AG08396 (cell line): ENCODE measurements around the gene CFAP70.
"Not testable (repeated sequence)": the region's sequence is repeated elsewhere in the genome, so short reads cannot be mapped to it uniquely, and the experiment has no call there.

ENCODE experiments used
- DNase-seq: peaks from one replicate; pipeline ENCODE4 v3.0.0; 2012; ENCODE audit warnings: low spot score, mixed read lengths

Gene CFAP70

GRCh38 chr10:73339436-73339835 lies 19.2 kb downstream of the CFAP70 start:
- no peak for DNase-seq

GRCh38 chr10:73338801-73339368 lies 19.8 kb downstream of the CFAP70 start:
- no peak for DNase-seq

DNA sequence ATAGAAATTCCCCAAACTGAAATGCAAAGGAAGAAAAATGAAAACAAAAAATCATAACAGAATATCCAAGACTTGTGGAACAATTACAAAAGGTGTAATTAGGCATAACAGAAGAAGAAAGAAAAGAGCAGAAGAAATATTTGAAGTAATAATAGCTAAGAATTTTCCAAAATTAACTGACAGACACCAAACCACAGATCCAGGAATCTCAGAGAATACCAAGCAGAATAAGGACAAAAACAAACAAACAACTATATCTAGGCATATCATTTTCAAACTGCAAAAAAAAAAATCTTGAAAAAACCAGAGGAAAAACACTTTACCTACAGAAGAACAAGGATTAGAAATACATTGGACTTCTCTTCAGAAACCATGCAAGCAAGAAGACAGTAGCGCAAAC lies 25.5 kb downstream of the CFAP70 start:
- no peak for DNase-seq

- DNase-seq: no peak
Observed at GRCh38 chr10:73332379-73332778, 26.3 kb downstream of the CFAP70 start.

DNA sequence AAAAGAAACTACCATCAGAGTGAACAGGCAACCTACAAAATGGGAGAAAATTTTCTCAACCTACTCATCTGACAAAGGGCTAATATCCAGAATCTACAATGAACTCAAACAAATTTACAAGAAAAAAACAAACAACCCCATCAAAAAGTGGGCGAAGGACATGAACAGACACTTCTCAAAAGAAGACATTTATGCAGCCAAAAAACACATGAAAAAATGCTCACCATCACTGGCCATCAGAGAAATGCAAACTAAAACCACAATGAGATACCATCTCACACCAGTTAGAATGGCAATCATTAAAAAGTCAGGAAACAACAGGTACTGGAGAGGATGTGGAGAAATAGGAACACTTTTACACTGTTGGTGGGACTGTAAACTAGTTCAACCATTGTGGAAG lies 30.1 kb downstream of the CFAP70 start:
- not testable (repeated sequence) for DNase-seq

DNA sequence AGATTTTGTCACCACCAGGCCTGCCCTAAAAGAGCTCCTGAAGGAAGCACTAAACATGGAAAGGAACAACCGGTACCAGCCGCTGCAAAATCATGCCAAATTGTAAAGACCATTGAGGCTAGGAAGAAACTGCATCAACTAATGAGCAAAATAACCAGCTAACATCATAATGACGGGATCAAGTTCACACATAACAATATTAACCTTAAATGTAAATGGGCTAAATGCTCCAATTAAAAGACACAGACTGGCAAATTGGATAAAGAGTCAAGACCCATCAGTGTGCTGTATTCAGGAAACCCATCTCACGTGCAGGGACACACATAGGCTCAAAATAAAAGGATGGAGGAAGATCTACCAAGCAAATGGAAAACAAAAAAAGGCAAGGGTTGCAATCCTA lies 33.4 kb downstream of the CFAP70 start:
- DNase-seq: not testable (repeated sequence)

DNA sequence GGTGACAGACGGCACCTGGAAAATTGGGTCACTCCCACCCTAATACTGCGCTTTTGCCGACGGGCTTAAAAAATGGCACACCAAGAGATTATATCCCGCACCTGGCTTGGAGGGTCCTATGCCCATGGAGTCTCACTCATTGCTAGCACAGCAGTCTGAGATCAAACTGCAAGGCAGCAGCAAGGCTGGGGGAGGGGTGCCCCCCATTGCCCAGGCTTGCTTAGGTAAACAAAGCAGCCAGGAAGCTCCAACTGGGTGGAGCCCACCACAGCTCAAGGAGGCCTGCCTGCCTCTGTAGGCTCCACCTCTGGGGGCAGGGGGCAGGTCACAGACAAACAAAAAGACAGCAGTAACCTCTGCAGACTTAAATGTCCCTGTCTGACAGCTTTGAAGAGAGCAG lies 35.1 kb downstream of the CFAP70 start:
- DNase-seq: not testable (repeated sequence)

DNA sequence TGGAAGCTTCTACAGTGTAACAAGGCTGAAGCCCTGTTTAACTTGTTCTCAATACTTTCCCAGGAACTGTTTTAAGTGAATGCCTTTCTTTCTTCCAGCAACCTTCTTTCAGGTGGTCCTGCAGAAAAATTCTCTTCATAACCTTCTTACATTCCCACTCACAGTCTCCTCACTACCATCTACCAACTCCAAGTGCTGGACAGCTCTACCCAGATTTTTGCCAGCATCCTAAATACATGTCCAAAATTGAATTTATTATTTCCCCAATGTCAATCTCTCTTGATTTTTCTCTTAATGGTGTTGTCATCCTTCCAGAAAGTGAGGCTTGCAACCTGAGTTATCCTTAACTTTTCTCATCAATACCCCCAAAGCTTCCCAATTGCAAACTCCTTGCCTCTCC lies 48.2 kb downstream of the CFAP70 start:
- no peak for DNase-seq

GRCh38 chr10:73307203-73307800 lies 51.4 kb downstream of the CFAP70 start:
- DNase-seq: no peak

- DNase-seq: no peak
Observed at GRCh38 chr10:73306171-73306708, 52.4 kb downstream of the CFAP70 start.

DNA sequence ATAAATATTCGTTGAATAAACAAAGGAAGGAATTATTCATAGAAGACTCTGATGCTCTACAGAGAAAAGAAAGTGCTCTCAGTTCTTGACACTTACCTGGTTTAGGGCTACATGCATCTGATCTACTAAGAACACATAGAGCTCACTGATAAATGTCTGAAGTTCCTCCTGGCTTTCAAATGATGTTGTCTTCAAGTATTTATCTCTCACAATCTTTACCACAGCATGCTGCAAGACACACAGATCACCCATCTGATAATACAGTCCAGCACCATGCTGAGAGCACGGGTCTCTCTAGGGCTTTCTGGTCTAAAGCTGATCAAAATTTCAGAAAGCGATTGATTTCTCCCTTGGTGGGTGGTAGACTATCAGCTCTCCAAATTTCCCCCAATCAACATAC lies 61.7 kb downstream of the CFAP70 start:
- no peak for DNase-seq

- DNase-seq: no peak
Observed at GRCh38 chr10:73293461-73293860, 65.2 kb downstream of the CFAP70 start.

DNA sequence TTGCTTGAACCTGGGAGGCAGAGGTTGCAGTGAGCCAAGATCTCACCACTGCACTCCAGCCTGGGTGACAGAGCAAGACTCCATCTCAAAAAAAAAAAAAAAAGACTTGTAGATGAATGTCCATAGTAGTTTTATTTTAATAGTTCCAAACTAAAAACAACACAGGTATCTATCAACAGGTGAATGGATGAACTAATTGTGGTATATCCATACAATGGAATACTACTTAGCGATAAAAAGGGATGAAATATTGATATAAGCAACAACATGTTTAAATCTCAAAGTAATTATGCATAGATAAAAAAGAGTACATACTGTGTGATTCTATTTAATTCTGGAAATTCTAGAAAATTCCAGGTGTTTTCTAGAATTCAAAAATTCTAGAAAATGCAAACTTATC lies 68.7 kb downstream of the CFAP70 start:
- no peak for DNase-seq

- DNase-seq: no peak
Observed at GRCh38 chr10:73287441-73287840, 71.2 kb downstream of the CFAP70 start.

DNA sequence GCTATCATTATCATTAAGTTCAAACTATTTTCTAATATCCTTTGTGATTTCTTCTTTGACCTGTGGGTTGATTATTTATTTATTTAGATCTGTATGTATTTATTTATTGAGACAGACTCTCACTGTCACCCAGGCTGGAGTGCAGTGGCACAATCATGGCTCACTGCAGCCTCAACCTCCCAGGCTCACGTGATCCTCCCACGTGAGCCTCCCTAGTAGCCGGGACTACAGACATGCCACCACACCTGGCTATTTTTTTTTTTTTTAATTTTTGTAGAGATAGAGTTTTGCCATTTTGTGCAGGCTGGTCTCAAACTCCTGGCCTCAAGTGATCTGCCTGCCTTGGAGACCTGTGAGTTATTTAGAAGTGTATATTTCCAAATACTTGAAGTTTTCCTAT lies 77.6 kb downstream of the CFAP70 start:
- no peak for DNase-seq

DNA sequence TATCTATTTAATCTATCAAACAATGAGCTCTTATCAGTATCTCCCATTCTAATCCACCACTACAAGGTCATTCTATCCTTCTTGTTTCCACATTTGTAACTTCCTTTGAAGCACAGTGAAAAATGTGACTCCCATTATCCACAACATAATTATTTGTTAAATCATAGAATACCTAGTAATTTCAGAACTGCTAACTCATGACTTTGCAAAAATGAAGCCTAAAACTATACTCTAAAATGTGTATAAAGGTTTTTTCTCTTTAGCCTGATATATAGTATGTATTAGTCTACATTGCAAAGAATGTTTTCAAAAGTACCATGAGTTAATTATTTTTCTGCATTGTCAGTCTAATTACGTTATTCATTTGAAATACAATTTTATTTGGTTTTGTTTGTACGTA lies 94.2 kb downstream of the CFAP70 start:
- DNase-seq: no peak

GRCh38 chr10:73263693-73264347 lies 94.8 kb downstream of the CFAP70 start:
- peak; percentile 27 for DNase-seq

- no peak for DNase-seq
Observed at GRCh38 chr10:73262880-73263555, 95.6 kb downstream of the CFAP70 start.

DNA sequence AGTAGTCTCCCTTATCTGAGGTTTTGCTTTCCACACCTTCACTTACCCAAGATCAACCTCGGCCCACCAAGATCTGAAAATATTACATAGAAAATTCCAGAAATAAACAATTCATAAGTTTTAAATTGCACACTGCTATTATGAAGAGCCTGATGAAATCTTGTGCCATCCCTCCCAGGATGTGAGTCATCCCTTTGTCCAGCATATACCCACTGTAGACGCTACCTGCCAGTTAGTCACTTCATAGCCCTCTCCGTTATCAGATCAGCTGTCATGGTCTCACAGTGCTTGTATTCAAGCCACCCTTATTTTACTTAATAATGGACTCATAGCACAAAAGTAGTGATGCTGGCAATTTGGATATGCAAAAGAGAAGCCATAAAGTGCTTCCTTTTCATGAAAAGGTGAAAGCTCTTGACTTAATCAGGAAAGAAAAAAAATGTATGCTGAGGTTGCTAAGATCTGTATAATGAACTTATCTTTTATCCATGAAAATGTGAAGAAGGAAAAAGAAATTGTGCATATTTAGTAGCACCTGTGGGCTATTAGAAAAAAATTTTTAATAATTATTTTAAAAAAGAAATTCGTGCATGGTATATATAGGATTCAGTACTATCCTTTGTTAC lies 96.4 kb downstream of the CFAP70 start:
- DNase-seq: no peak

- no peak for DNase-seq
Observed at GRCh38 chr10:73261362-73261995, 97.2 kb downstream of the CFAP70 start.

- not testable (repeated sequence) for DNase-seq
Observed at GRCh38 chr10:73258612-73259011, 100.1 kb downstream of the CFAP70 start.

- DNase-seq: no peak
Observed at GRCh38 chr10:73253225-73253555, 105.5 kb downstream of the CFAP70 start.
